Glomerular visceral epithelial cell (primary cell): ENCODE data around the gene TSPOAP1.

ENCODE experiments used
- DNase-seq: peaks from one replicate; pipeline ENCODE4 v3.0.0-alpha.2; 2016; ENCODE audit errors: extremely low spot score

TSPOAP1 gene

GRCh38 chr17:58253082-58253481 is 75.5 kb downstream of the TSPOAP1 start:
- no peak for DNase-seq

DNA sequence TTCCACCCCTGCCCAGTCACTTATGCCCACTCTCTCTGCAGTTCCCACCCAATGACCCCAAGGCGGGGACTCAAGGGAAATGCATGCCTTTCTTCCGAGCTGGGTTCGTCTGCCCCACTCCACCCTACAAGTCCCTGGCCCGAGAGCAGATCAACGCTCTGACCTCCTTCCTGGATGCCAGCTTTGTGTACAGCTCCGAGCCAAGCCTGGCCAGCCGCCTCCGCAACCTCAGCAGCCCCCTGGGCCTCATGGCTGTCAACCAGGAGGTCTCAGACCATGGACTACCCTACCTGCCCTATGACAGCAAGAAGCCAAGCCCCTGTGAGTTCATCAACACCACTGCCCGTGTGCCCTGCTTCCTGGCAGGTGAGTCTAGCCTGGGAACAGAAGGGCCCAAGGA is 76.5 kb downstream of the TSPOAP1 start:
- DNase-seq, result no peak
